Right lobe of liver (tissue), 6 donors: ENCODE results near the gene OR10J4. TPM values are rescaled to one million over a fixed set of nuclear protein-coding genes. Genes with fewer than 3 reads are reported as not detected.

ENCODE experiments used
- ATAC-seq, 4 donors: fragments of 200-7000 bp; cut with Tn5 transposase; one replicate each; pipeline ENCODE4 v1.9.1; 2020; ENCODE audit warnings: mild to moderate bottlenecking in 4 of 4, moderate library complexity in 4 of 4
- DNase-seq, 3 donors: peaks; one replicate each; pipeline ENCODE4 v3.0.0-alpha.2; 2020
- H3K27ac ChIP-seq, 3 donors: fragments of 200-600 bp; one replicate each; pipeline ENCODE4 v1.8.0; 2022
- H3K27me3 ChIP-seq, 2 donors: fragments of 200-600 bp; one replicate each; pipeline ENCODE4 v1.8.0; 2022
- H3K36me3 ChIP-seq, 4 donors: fragments of 200-600 bp; sonication (generic) in 1 of 4; one replicate each; pipeline versions ENCODE4 v1.5.1 to v1.8.0; 2017 to 2022; ENCODE audit warnings: control low read depth in 1 of 4
- H3K4me1 ChIP-seq, 4 donors: fragments of 200-600 bp; sonication (generic) in 1 of 4; one replicate each; pipeline versions ENCODE4 v1.5.1 to v1.8.0; 2017 to 2022; ENCODE audit warnings: control low read depth in 1 of 4
- H3K4me3 ChIP-seq, 3 donors: fragments of 200-600 bp; one replicate each; pipeline ENCODE4 v1.8.0; 2022
- H3K9me3 ChIP-seq, 4 donors: fragments of 200-600 bp; sonication (generic) in 1 of 4; one replicate each; pipeline versions ENCODE4 v1.5.1 to v1.8.0; 2017 to 2022; ENCODE audit warnings: control low read depth in 1 of 4
- POLR2A ChIP-seq: fragments of 450-650 bp; IDR thresholded peaks from one replicate; pipeline ENCODE4 v1.6.1; 2017; ENCODE audit warnings: antibody characterized with exemption, mild to moderate bottlenecking
- WGBS: methylation state at CpG from one replicate; pipeline ENCODE4 v1.1.6; 2018; ENCODE audit warnings: low coverage, low lambda C conversion rate; ENCODE audit not compliant: insufficient coverage; ENCODE audit errors: missing lambda C conversion rate; 5-methylcytosine and 5-hydroxymethylcytosine counted together
- intact Hi-C, 2 donors: fragments of 100-400 bp; cut with DNase I; formaldehyde crosslinking; loops; one replicate each; pipeline versions ENCODE4 v1.11.2 to v1.14.1; 2022
- long read RNA-seq: library from polyadenylated mRNA; unstranded; transcript quantifications from one replicate; pipeline ENCODE4 v2.0.0, GENCODE V29; 2019
- total RNA-seq, 6 experiments: library from RNA; depleted of rRNA in 2 of 6; stranded (reverse); fragments of >200 nt in 2 of 6; fragmentation: NEBNext Ultra II Directional in 3 of 6; extraction: Animal tissue kit (Norgen Biotek cat#: 25700) in 3 of 6; gene quantifications; one replicate each; pipeline versions ENCODE4 v1.1.0 to v1.2.4, GENCODE V29; 2016 to 2023
- TF ChIP-seq, protein P1 (sequence below), 4 donors: fragments of 200-600 bp in 3 of 4; fragments of 450-650 bp in 1 of 4; IDR thresholded peaks; one replicate each; pipeline versions ENCODE4 v1.5.1 to v1.8.0; 2016 to 2022; ENCODE audit warnings: antibody characterized with exemption in 4 of 4, mild to moderate bottlenecking in 2 of 4
- donor health status: DM: no; HTN: yes; CAD: no.
- donor health status: DM: no; HTN: no; CAD: no.
- donor health status: DM: no; HTN: no; CAD: no.
- donor health status: DM: no; HTN: yes; CAD: no.
- donor health status: DM: no; HTN: yes; CAD: no.

Gene OR10J4
- total RNA-seq = not detected
- long read RNA-seq = 0 reads

DNA sequence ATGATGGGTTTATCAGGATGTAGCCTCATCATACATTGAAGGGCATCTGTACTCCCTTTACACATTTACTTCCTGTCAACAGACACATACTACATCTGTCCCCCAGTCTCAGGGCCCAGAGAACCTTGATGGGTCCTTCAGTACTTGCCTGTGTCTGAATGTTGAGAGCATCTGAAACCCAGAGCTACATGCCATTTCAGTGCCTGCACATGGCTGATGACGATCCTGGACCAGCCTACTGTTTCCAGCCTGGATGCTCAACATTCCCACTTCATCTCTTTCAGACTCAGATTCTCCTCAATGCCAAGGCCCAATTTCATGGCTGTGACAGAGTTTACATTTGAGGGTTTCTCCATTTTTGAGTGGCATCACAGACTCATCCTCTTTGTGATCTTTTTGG is at the start of gene OR10J4:
OR10J4 (plus strand) TSS at position 301 of the 400 bp plus-strand sequence.
- no peak within 1 kb of the TSS for H3K4me3 ChIP-seq
- peaks cover 0 to 3% (median 0%) of the 10 kb centered on the region in 4 donors for H3K4me1 ChIP-seq
- WGBS = 100% methylated on average over 1 of the region's 1 CpG
- H3K27me3 ChIP-seq = no peaks in the 10 kb centered on the region
- no peak for ATAC-seq
- H3K9me3 ChIP-seq = no peaks in the 10 kb centered on the region
- no peak within 1 kb of the TSS for H3K27ac ChIP-seq
- TF ChIP-seq, protein P1, sequence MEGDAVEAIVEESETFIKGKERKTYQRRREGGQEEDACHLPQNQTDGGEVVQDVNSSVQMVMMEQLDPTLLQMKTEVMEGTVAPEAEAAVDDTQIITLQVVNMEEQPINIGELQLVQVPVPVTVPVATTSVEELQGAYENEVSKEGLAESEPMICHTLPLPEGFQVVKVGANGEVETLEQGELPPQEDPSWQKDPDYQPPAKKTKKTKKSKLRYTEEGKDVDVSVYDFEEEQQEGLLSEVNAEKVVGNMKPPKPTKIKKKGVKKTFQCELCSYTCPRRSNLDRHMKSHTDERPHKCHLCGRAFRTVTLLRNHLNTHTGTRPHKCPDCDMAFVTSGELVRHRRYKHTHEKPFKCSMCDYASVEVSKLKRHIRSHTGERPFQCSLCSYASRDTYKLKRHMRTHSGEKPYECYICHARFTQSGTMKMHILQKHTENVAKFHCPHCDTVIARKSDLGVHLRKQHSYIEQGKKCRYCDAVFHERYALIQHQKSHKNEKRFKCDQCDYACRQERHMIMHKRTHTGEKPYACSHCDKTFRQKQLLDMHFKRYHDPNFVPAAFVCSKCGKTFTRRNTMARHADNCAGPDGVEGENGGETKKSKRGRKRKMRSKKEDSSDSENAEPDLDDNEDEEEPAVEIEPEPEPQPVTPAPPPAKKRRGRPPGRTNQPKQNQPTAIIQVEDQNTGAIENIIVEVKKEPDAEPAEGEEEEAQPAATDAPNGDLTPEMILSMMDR (IDR thresholded peaks at IDR 0.05) = no peak
- no peak for TF ChIP-seq POLR2A
- no peaks in the 10 kb centered on the region for H3K36me3 ChIP-seq
- intact Hi-C loops = no loop called here
- no peak for DNase-seq

GRCh38 chr1:159406821-159407220 is 25.2 kb upstream of the OR10J4 start:
- H3K27ac ChIP-seq = no peak overlapping the region
- intact Hi-C loops = no loop called here
- no peaks in the 10 kb centered on the region for H3K36me3 ChIP-seq
- H3K27me3 ChIP-seq = no peaks in the 10 kb centered on the region
- no peaks in the 10 kb centered on the region for H3K4me1 ChIP-seq
- no peak overlapping the region for H3K4me3 ChIP-seq
- ATAC-seq (no peak), DNase-seq (no peak)
- TF ChIP-seq, protein P1 (IDR thresholded peaks at IDR 0.05) = no peak
- no peak for TF ChIP-seq POLR2A
- 88% methylated on average over 2 of the region's 2 CpGs for WGBS
- H3K9me3 ChIP-seq = no peaks in the 10 kb centered on the region

- no peak for DNase-seq
- H3K27me3 ChIP-seq = no peaks in the 10 kb centered on the region
- H3K4me1 ChIP-seq = no peaks in the 10 kb centered on the region
- intact Hi-C loops = no loop called here
- TF ChIP-seq POLR2A = no peak
- TF ChIP-seq, protein P1 (IDR thresholded peaks at IDR 0.05) = no peak
- no peak overlapping the region for H3K27ac ChIP-seq
- H3K4me3 ChIP-seq = no peak overlapping the region
- H3K36me3 ChIP-seq = no peaks in the 10 kb centered on the region
- ATAC-seq = no peak
- H3K9me3 ChIP-seq = no peaks in the 10 kb centered on the region
- 75% methylated on average over 6 of the region's 6 CpGs for whole genome bisulfite sequencing
Measured at GRCh38 chr1:159408862-159409400, 23.1 kb upstream of the OR10J4 start.

- intact Hi-C loops = no loop called here
- H3K27ac ChIP-seq = no peak overlapping the region
- H3K4me1 ChIP-seq = no peaks in the 10 kb centered on the region
- TF ChIP-seq, protein P1 (IDR thresholded peaks at IDR 0.05) = peak; percentile 32 to 49 (median 41)
- no peak for TF ChIP-seq POLR2A
- WGBS = 20% methylated on average over 1 of the region's 8 CpGs
- H3K4me3 ChIP-seq = no peak overlapping the region
- no peaks in the 10 kb centered on the region for H3K9me3 ChIP-seq
- no peaks in the 10 kb centered on the region for H3K27me3 ChIP-seq
- H3K36me3 ChIP-seq = no peaks in the 10 kb centered on the region
- DNase-seq = no peak
- peak; percentile 52 to 64 (median 56) for ATAC-seq
Measured at GRCh38 chr1:159421821-159422220, 10.2 kb upstream of the OR10J4 start.

- no peaks in the 10 kb centered on the region for H3K36me3 ChIP-seq
- H3K27me3 ChIP-seq = no peaks in the 10 kb centered on the region
- H3K27ac ChIP-seq = no peak overlapping the region
- intact Hi-C loops = no loop called here
- TF ChIP-seq, protein P1 (IDR thresholded peaks at IDR 0.05) = no peak
- TF ChIP-seq POLR2A = no peak
- no peak overlapping the region for H3K4me3 ChIP-seq
- DNase-seq = no peak
- no peaks in the 10 kb centered on the region for H3K4me1 ChIP-seq
- H3K9me3 ChIP-seq = no peaks in the 10 kb centered on the region
- WGBS = 65% methylated on average over 3 of the region's 3 CpGs
- ATAC-seq = no peak
Measured at GRCh38 chr1:159428536-159428935, 3.5 kb upstream of the OR10J4 start.
